Pancreas (tissue), 10 donors: Measurements from ENCODE around the gene APLP2. TPM values are rescaled to one million over a fixed set of nuclear protein-coding genes. Genes with fewer than 3 reads are reported as not detected.

Experiments
- ATAC-seq, 4 donors: fragments of 200-7000 bp; cut with Tn5 transposase; one replicate each; pipeline versions ENCODE4 v1.8.0 to v1.9.1; 2020; ENCODE audit warnings: mild to moderate bottlenecking in 4 of 4, moderate library complexity in 4 of 4
- DNase-seq, 6 donors: peaks; one replicate each; pipeline ENCODE4 v3.0.0-alpha.2; 2020
- FAIRE-seq: peaks from 2 replicates; lab custom pipeline; 2012; peaks lifted over from hg19 to GRCh38; lab: Jason Lieb, UNC
- H3K27ac ChIP-seq, 4 donors: fragments of 200-600 bp; sonication (generic); 1 replicate in 3 of 4; 2 replicates in 1 of 4; pipeline versions ENCODE4 v1.5.0 to v1.8.0; 2020
- H3K27me3 ChIP-seq, 4 donors: fragments of 200-600 bp; one replicate each; pipeline ENCODE4 v1.8.0; 2021
- H3K36me3 ChIP-seq, 3 donors: fragments of 200-600 bp; sonication (generic) in 1 of 3; one replicate each; pipeline versions ENCODE4 v1.5.0 to v1.8.0; 2020 to 2021
- H3K4me1 ChIP-seq, 3 donors: fragments of 200-600 bp; one replicate each; pipeline ENCODE4 v1.8.0; 2021
- H3K4me3 ChIP-seq, 4 donors: fragments of 200-600 bp; sonication (generic) in 2 of 4; one replicate each; pipeline versions ENCODE4 v1.5.0 to v1.8.0; 2020 to 2021
- H3K9me3 ChIP-seq, 4 donors: fragments of 200-600 bp; one replicate each; pipeline ENCODE4 v1.8.0; 2021
- WGBS, 2 donors: extraction: QIAGEN DNeasy Blood & Tissue Kit; methylation state at CpG; one replicate each; pipeline ENCODE4 v1.1.7; 2013; 5-methylcytosine and 5-hydroxymethylcytosine counted together
- intact Hi-C, 3 donors: fragments of 100-400 bp; cut with DNase I; formaldehyde crosslinking; loops; one replicate each; pipeline versions ENCODE4 v1.11.1 to v1.14.2; 2022
- polyA plus RNA-seq, 2 donors: library from polyadenylated mRNA; stranded (reverse); fragments of 200-250 nt; gene quantifications; one replicate each; pipeline ENCODE4 v1.2.3, GENCODE V29; 2013
- total RNA-seq, 6 donors: library from RNA; stranded (reverse); fragmentation: NEBNext Ultra II Directional in 4 of 6; extraction: Animal tissue kit (Norgen Biotek cat#: 25700) in 4 of 6; gene quantifications; one replicate each; pipeline versions ENCODE4 v1.2.1 to v1.2.4, GENCODE V29; 2021 to 2023
- TF ChIP-seq, protein P1 (sequence below), 4 donors: fragments of 200-600 bp; sonication (generic) in 3 of 4; IDR thresholded peaks; one replicate each; pipeline versions ENCODE4 v1.5.0 to v1.8.0; 2021; ENCODE audit warnings: antibody characterized with exemption in 4 of 4
- donor health status: healthy with polysubstance abuse.
- donor health status: DM: no; HTN: no; CAD: no; lungs with moderate emphysema.
- donor health status: DM: no; HTN: no; CAD: no.
- donor health status: control.
- donor health status: control.
- donor health status: Bipolar disorder and iron deficiency.
- donor health status: DM: yes; HTN: yes; CAD: no.
- donor health status: DM: no; HTN: no; CAD: no.
- donor health status: DM: no; HTN: no; CAD: no.
- donor health status: DM: yes; HTN: yes; CAD: no.

The APLP2 gene
- total and polyA plus RNA-seq, 8 donors, result 45.3 to 171 (median 101) TPM

DNA sequence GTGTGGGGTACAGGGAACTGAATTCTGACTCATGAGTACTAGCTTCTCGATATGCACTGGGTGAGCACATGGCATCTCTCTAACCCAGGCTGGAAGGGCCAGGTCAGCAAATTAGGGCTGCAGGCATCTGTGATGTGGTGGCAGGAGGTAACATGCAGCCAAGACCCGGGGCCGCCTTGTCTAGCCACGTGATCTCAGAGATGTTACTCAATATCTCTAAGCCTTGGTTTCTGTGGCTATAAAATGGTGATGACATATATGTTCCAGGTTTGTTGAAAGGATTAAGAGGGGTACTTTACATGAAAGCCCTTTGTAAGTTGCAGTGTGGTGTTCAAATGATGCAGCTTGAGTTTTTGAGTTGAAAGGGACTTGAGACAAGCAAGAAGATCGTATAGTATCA, 93.0 kb downstream of the APLP2 start:
- TF ChIP-seq, protein P1, sequence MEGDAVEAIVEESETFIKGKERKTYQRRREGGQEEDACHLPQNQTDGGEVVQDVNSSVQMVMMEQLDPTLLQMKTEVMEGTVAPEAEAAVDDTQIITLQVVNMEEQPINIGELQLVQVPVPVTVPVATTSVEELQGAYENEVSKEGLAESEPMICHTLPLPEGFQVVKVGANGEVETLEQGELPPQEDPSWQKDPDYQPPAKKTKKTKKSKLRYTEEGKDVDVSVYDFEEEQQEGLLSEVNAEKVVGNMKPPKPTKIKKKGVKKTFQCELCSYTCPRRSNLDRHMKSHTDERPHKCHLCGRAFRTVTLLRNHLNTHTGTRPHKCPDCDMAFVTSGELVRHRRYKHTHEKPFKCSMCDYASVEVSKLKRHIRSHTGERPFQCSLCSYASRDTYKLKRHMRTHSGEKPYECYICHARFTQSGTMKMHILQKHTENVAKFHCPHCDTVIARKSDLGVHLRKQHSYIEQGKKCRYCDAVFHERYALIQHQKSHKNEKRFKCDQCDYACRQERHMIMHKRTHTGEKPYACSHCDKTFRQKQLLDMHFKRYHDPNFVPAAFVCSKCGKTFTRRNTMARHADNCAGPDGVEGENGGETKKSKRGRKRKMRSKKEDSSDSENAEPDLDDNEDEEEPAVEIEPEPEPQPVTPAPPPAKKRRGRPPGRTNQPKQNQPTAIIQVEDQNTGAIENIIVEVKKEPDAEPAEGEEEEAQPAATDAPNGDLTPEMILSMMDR (IDR thresholded peaks at IDR 0.05), result no peak
- no peak for ATAC-seq
- peak overlapping the region in 1 of 4 donors; percentile 74 for H3K27ac ChIP-seq

DNA sequence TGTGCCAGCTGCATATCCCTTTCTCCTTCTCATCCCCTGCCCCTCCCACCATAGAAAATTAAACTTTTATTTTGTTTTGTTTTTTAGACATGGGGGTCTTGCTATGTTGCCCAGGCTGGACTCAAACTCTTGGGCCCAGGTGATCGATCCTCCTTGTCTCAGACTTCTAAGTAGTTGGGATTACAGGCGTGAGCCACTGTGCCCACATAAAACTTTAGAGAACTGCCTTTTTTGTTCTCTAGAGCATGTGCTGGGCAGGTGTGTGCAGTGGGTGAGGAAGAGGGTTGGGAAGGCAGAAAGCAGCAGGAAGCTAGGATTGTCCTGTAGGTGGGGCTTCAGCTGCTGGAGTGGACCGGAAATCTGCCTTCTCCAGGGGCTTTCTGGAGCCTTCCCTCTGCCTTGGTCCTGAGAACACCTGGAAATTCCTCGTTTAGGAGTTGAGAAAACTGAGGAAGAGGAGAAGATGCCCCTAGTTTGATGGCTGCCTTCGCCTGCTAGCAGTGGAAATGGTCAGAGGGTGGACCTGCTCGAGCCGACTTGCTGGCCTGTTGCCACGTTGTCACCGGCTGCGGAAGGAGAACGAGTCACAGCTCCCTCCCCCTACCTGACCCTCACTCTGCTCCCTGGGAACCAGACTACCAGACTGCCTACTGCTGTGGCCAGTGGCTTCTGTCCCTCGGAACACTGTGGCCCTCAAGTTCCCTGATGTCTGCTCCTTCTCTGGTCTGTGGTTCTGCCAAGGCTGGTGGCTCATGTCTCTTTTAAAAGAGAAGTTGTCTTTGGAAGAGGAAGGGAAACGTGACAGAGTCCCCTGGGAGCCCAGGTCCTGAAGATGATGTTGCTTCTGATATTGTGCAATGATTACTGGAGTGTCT, 93.9 kb downstream of the APLP2 start:
- FAIRE-seq (no peak), ATAC-seq (peak; percentile 42 to 63 (median 44)), DNase-seq (peak; percentile 60 to 87 (median 76))
- Histone ChIP-seq H3K36me3 (no peaks in the 10 kb centered on the region), H3K27me3 (no peaks in the 10 kb centered on the region), H3K27ac (peak overlapping the region in 3 of 4 donors; percentile 34 to 77 (median 74)), H3K4me1 (peaks cover 0 to 42% (median 6%) of the 10 kb centered on the region in 3 donors), H3K9me3 (no peaks in the 10 kb centered on the region), H3K4me3 (peak overlapping the region in 2 of 4 donors; percentile 22 to 24)
- WGBS, 2 donors, result 17 to 18% methylated on average over 13 of the region's 13 CpGs
- TF ChIP-seq, protein P1 (IDR thresholded peaks at IDR 0.05), result no peak
- intact Hi-C loops, result no loop called here

More for the DNA sequence above, 93.0 kb downstream of the APLP2 start:
- no peak for DNase-seq
- Histone ChIP-seq H3K4me1 (peaks cover 0 to 42% (median 6%) of the 10 kb centered on the region in 3 donors), H3K4me3 (no peak overlapping the region), H3K36me3 (no peaks in the 10 kb centered on the region), H3K9me3 (no peaks in the 10 kb centered on the region), H3K27me3 (no peaks in the 10 kb centered on the region)
- no peak for FAIRE-seq
- intact Hi-C loops, result no loop called here
- 67 to 69% methylated on average over 5 of the region's 5 CpGs for WGBS, 2 donors

DNA sequence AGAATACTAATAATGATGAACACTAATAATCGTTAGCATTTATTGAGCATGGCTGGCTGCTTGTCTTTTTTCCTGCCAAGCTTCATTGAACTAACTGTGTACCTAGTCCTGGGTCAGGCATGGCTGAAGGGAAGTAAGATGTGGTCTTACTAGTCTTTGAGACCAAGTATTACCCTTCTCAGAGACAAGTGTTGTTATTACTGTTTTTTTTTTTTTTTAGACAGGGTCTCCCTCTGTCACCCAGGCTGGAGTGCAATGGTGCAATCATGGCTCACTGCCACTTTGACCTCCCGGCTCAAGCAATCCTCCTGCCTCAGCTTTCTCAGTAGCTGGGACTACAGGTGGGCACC, 94.5 kb downstream of the APLP2 start:
- Histone ChIP-seq H3K36me3 (no peaks in the 10 kb centered on the region), H3K4me3 (peak overlapping the region in 1 of 4 donors; percentile 22), H3K4me1 (peaks cover 0 to 42% (median 6%) of the 10 kb centered on the region in 3 donors), H3K27ac (peak overlapping the region in 3 of 4 donors; percentile 34 to 77 (median 74)), H3K27me3 (no peaks in the 10 kb centered on the region), H3K9me3 (no peaks in the 10 kb centered on the region)
- FAIRE-seq (no peak), DNase-seq (no peak), ATAC-seq (no peak)
- 41 to 48% methylated on average over 2 of the region's 2 CpGs for WGBS, 2 donors
- TF ChIP-seq, protein P1 (IDR thresholded peaks at IDR 0.05), result no peak
- intact Hi-C loops, result no loop called here

- no peak for FAIRE-seq
- peak in 2 of 4 donors; percentile 11 to 24 for ATAC-seq
- Histone ChIP-seq H3K4me1 (peaks cover 0 to 46% (median 6%) of the 10 kb centered on the region in 3 donors), H3K9me3 (no peaks in the 10 kb centered on the region), H3K4me3 (no peak overlapping the region), H3K36me3 (no peaks in the 10 kb centered on the region), H3K27me3 (no peaks in the 10 kb centered on the region), H3K27ac (peak overlapping the region in 2 of 4 donors; percentile 7 to 37)
- intact Hi-C loops, result no loop called here
- DNase-seq, result no peak
- 75 to 80% methylated on average over 9 of the region's 9 CpGs for WGBS, 2 donors
- TF ChIP-seq, protein P1 (IDR thresholded peaks at IDR 0.05), result no peak
These were observed 96.1 kb downstream of the APLP2 start for GRCh38 chr11:130165601-130166456.
